OCI-LY1 (cell line): ENCODE results near the gene S1PR2.

Source experiments
- EZH2 ChIP-seq: fragments of 200-600 bp; sonication (generic), shearing (Covaris generic); IDR thresholded peaks from 2 replicates; pipeline ENCODE4 v1.8.0; 2017; ENCODE audit warnings: borderline replicate concordance, mixed run types, mild to moderate bottlenecking, antibody characterized with exemption, low read length, moderate library complexity, mixed read lengths
- TF ChIP-seq, protein P1 (sequence below): fragments of 200-600 bp; sonication (generic), shearing (Covaris generic); IDR thresholded peaks from 2 replicates; pipeline ENCODE4 v1.5.1; 2017; ENCODE audit warnings: mild to moderate bottlenecking, antibody characterized with exemption, low read length, moderate library complexity, mixed read lengths

DNA sequence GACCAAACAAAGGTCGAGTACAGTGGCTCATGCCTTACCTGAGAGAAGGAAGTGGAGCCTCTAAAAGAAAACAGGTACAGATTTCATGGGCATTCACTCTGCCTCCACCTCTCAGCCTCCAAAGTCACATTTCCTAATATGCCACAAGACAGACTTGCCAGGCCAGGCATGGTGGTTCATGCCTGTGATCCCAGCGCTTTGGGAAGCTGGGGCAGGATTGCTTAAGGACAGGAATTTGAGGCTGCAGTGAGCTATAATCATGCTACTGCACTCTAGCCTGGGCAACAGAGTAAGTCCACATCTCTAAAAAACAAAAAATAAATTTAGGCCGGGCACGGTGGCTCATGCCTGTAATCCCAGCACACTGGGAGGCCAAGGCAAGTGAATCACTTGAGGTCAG lies 25.5 kb downstream of the S1PR2 start:
- TF ChIP-seq, protein P1, sequence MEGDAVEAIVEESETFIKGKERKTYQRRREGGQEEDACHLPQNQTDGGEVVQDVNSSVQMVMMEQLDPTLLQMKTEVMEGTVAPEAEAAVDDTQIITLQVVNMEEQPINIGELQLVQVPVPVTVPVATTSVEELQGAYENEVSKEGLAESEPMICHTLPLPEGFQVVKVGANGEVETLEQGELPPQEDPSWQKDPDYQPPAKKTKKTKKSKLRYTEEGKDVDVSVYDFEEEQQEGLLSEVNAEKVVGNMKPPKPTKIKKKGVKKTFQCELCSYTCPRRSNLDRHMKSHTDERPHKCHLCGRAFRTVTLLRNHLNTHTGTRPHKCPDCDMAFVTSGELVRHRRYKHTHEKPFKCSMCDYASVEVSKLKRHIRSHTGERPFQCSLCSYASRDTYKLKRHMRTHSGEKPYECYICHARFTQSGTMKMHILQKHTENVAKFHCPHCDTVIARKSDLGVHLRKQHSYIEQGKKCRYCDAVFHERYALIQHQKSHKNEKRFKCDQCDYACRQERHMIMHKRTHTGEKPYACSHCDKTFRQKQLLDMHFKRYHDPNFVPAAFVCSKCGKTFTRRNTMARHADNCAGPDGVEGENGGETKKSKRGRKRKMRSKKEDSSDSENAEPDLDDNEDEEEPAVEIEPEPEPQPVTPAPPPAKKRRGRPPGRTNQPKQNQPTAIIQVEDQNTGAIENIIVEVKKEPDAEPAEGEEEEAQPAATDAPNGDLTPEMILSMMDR: no peak
- no peak for TF ChIP-seq EZH2
